Right ventricle myocardium superior (tissue), 1 donor: ENCODE data around the gene CHN2. TPM values are rescaled to one million over a fixed set of nuclear protein-coding genes. Genes with fewer than 3 reads are reported as not detected.

Source experiments
- ATAC-seq: fragments of 200-7000 bp; cut with Tn5 transposase; one replicate; pipeline ENCODE4 v1.9.1; 2020; ENCODE audit warnings: mild to moderate bottlenecking; ENCODE audit not compliant: poor library complexity
- DNase-seq: peaks from one replicate; pipeline ENCODE4 v3.0.0-alpha.2; 2020
- intact Hi-C: fragments of 100-400 bp; cut with DNase I; formaldehyde crosslinking; loops from one replicate; pipeline ENCODE4 v1.11.2; 2022
- total RNA-seq: library from RNA; stranded (reverse); fragmentation: NEBNext Ultra II Directional; extraction: Animal tissue kit (Norgen Biotek cat#: 25700); gene quantifications from one replicate; pipeline ENCODE4 v1.2.1, GENCODE V29; 2021
- donor health status: DM: no; HTN: yes; CAD: no; lungs with severe emphysema.

Gene CHN2
- total RNA-seq, 1 donor from 2014 or later = 17.7 TPM

- no peak for ATAC-seq
- intact Hi-C loops = no loop called here
- no peak for DNase-seq
Observed at GRCh38 chr7:29179115-29179514, 15.5 kb upstream of the CHN2 start.

GRCh38 chr7:29184599-29184998, 10.0 kb upstream of the CHN2 start:
- DNase-seq = no peak
- intact Hi-C loops = no loop called here
- no peak for ATAC-seq

- DNase-seq (no peak), ATAC-seq (no peak)
- intact Hi-C loops = no loop called here
Observed at GRCh38 chr7:29185613-29186012, 9.0 kb upstream of the CHN2 start.

- ATAC-seq (peak; percentile 61), DNase-seq (peak; percentile 76)
- intact Hi-C loops = loop anchor here (5.0 to 10.0 kb wide), 2 partner anchors 155 to 218 kb away; no protein-coding TSS in a partner anchor
Observed at GRCh38 chr7:29189743-29190201, 4.8 kb upstream of the CHN2 start.

- no peak for ATAC-seq
- intact Hi-C loops = loop anchor here (5.0 to 10.0 kb wide), 2 partner anchors 154 to 217 kb away; no protein-coding TSS in a partner anchor
- DNase-seq = no peak
Observed at GRCh38 chr7:29190349-29191045, 4.1 kb upstream of the CHN2 start.

GRCh38 chr7:29192323-29192722, 2.3 kb upstream of the CHN2 start:
- DNase-seq (no peak), ATAC-seq (no peak)
- intact Hi-C loops = loop anchor here (5.0 to 10.0 kb wide), 2 partner anchors 152 to 215 kb away; no protein-coding TSS in a partner anchor

- no peak for ATAC-seq
- DNase-seq = no peak
- intact Hi-C loops = loop anchor here (5.0 to 10.0 kb wide), 2 partner anchors 152 to 214 kb away; no protein-coding TSS in a partner anchor
Observed at GRCh38 chr7:29192811-29193210, 1.8 kb upstream of the CHN2 start.

- DNase-seq (no peak), ATAC-seq (peak; percentile 6)
- intact Hi-C loops = loop anchor here (5.0 to 10.0 kb wide), 2 partner anchors 151 to 214 kb away; no protein-coding TSS in a partner anchor
Observed at GRCh38 chr7:29193316-29194205, 1.0 kb upstream of the CHN2 start.

- DNase-seq (peak; percentile 43), ATAC-seq (peak; percentile 39)
- intact Hi-C loops = loop anchor here (5.0 to 10.0 kb wide), 2 partner anchors 151 to 213 kb away; no protein-coding TSS in a partner anchor
Observed at GRCh38 chr7:29194206-29194593, 375 bp upstream of the CHN2 start.

- DNase-seq (no peak), ATAC-seq (no peak)
- intact Hi-C loops = loop anchor here (10.0 kb wide), 1 partner anchor 149 kb away; no protein-coding TSS in a partner anchor
Observed at GRCh38 chr7:29196191-29196590, 1.6 kb downstream of the CHN2 start.

- intact Hi-C loops = loop anchor here (10.0 kb wide), 1 partner anchor 148 kb away; no protein-coding TSS in a partner anchor
- DNase-seq (no peak), ATAC-seq (no peak)
Observed at GRCh38 chr7:29196971-29197595, 2.5 kb downstream of the CHN2 start.

- DNase-seq (no peak), ATAC-seq (no peak)
- intact Hi-C loops = loop anchor here (10.0 kb wide), 1 partner anchor 147 kb away; no protein-coding TSS in a partner anchor
Observed at GRCh38 chr7:29197916-29198315, 3.3 kb downstream of the CHN2 start.

GRCh38 chr7:29199776-29200175, 5.2 kb downstream of the CHN2 start:
- DNase-seq = no peak
- ATAC-seq = no peak
- intact Hi-C loops = loop anchor here (10.0 kb wide), 1 partner anchor 145 kb away; no protein-coding TSS in a partner anchor

- DNase-seq (no peak), ATAC-seq (peak; percentile 65)
- intact Hi-C loops = no loop called here
Observed at GRCh38 chr7:29202651-29203069, 8.1 kb downstream of the CHN2 start.

GRCh38 chr7:29204491-29205272, 10.1 kb downstream of the CHN2 start:
- ATAC-seq (no peak), DNase-seq (no peak)
- intact Hi-C loops = no loop called here

- intact Hi-C loops = no loop called here
- ATAC-seq = no peak
Observed at GRCh38 chr7:29207162-29207801, 12.7 kb downstream of the CHN2 start.

GRCh38 chr7:29208410-29209250, 14.1 kb downstream of the CHN2 start:
- no peak for ATAC-seq
- DNase-seq = no peak
- intact Hi-C loops = no loop called here

More at GRCh38 chr7:29207162-29207801, 12.7 kb downstream of the CHN2 start:
- DNase-seq = no peak
